Right cardiac atrium (tissue), 5 donors: ENCODE data around the gene HSD17B11. TPM values are rescaled to one million over a fixed set of nuclear protein-coding genes. Genes with fewer than 3 reads are reported as not detected.
A peak's percentile ranks its signal among the peaks of the same experiment; 100 is the strongest.
"Not testable (repeated sequence)": the region's sequence is repeated elsewhere in the genome, so short reads cannot be mapped to it uniquely, and the experiment has no call there.

Experiments
- ATAC-seq, 2 donors: fragments of 200-7000 bp; cut with Tn5 transposase; one replicate each; pipeline versions ENCODE4 v1.8.0 to v1.9.1; 2020; ENCODE audit warnings: moderate library complexity in 2 of 2, mild to moderate bottlenecking in 1 of 2
- DNase-seq, 3 donors: peaks; one replicate each; pipeline ENCODE4 v3.0.0-alpha.2; 2020
- H3K27ac ChIP-seq: one replicate; pipeline ENCODE4 v1.5.1; 2013; ENCODE audit warnings: mild to moderate bottlenecking, low read length, control low read depth, moderate library complexity
- H3K27me3 ChIP-seq: one replicate; pipeline ENCODE4 v1.6.1; 2013; ENCODE audit not compliant: control insufficient read depth, insufficient read depth
- H3K4me1 ChIP-seq: one replicate; pipeline ENCODE4 v1.6.1; 2013; ENCODE audit warnings: low read length; ENCODE audit not compliant: control insufficient read depth, insufficient read depth
- H3K4me3 ChIP-seq: one replicate; pipeline ENCODE4 v1.5.1; 2013; ENCODE audit warnings: low read length, control low read depth
- H3K9me3 ChIP-seq: one replicate; pipeline ENCODE4 v1.6.1; 2013; ENCODE audit warnings: low read length; ENCODE audit not compliant: control insufficient read depth
- WGBS: extraction: QIAGEN DNeasy Blood & Tissue Kit; methylation state at CpG from one replicate; pipeline ENCODE4 v1.1.7; 2013; 5-methylcytosine and 5-hydroxymethylcytosine counted together
- intact Hi-C, 4 donors: fragments of 100-400 bp; cut with DNase I; formaldehyde crosslinking; loops; one replicate each; pipeline versions ENCODE4 v1.11.0 to v1.14.0; 2022 to 2023
- polyA plus RNA-seq: library from polyadenylated mRNA; stranded (reverse); fragments of 200-250 nt; gene quantifications from one replicate; pipeline ENCODE4 v1.2.3, GENCODE V29; 2013
- total RNA-seq, 4 donors: library from RNA; stranded (reverse); fragmentation: NEBNext Ultra II Directional; extraction: Animal tissue kit (Norgen Biotek cat#: 25700); gene quantifications; one replicate each; pipeline ENCODE4 v1.2.1, GENCODE V29; 2021
- donor health status: healthy with polysubstance abuse.
- donor health status: DM: no; HTN: yes; CAD: no.
- donor health status: DM: no; HTN: no; CAD: no.
- donor health status: DM: no; HTN: yes; CAD: no; lungs with severe emphysema.
- donor health status: DM: yes; HTN: yes; CAD: no.

Gene HSD17B11
- total and polyA plus RNA-seq, 5 donors, result 16.4 to 30.0 (median 19.2) TPM

DNA sequence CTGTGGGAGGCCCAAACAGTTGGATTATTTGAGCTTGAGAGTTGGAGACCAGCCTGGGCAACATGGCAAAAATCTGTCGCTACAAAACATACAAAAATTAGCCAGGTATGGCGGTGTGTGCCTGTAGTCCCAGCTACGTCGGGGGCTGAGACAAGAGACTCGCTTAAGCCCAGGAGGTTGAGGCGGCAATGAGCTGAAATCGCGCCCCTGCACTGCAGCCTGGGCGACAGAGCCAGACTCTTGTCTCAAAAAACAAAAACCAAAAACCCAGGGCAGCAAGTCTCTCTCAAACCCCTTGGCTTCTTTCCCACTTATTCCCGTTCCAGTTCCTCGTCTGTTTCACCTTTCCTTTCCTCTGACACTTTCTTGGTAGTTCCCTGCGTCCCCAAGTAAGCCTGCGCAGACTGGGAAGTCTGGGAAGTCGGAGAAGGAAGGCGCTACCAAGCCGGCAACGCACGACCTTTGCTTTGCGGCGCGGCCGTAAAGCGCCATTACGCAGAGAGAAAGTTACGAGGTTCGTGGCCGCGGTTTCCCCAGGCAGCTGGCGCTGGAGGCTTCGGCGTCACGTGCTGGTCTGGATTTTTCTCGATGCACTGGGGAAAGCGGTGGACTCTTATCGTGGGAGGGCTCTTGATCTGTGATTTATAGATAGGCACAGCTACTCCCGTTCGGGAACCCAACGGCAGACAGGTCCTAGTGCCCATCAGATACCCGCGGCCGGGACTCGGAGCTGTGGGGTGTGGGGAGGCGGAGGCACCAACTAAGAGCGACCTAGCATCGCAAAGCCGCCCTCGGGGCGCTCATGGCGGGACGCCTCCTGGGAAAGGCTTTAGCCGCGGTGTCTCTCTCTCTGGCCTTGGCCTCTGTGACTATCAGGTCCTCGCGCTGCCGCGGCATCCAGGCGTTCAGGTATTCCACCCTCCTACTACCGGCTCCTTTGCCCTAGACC is 31.4 kb upstream of the HSD17B11 start, which contains the start of gene NUDT9:
TSS of gene NUDT9 (plus strand) at position 470 of the 949 bp plus-strand sequence. CDS start at position 803, 333 bp downstream.
- WGBS, result 1% methylated on average over 58 of the region's 58 CpGs
- peak within 1 kb of the TSS; percentile 95 for H3K27ac ChIP-seq
- intact Hi-C loops, result no loop called here
- peaks cover 2% of the 10 kb centered on the region for H3K4me1 ChIP-seq
- no peaks in the 10 kb centered on the region for H3K9me3 ChIP-seq
- DNase-seq (peak; percentile 96 to 99 (median 97)), ATAC-seq (peak; percentile 97)
- H3K27me3 ChIP-seq, result no peaks in the 10 kb centered on the region
- peak within 1 kb of the TSS; percentile 55 for H3K4me3 ChIP-seq

GRCh38 chr4:87420276-87420830 is 29.4 kb upstream of the HSD17B11 start:
- no peak for DNase-seq
- no peaks in the 10 kb centered on the region for H3K9me3 ChIP-seq
- peaks cover 2% of the 10 kb centered on the region for H3K4me1 ChIP-seq
- no peak for ATAC-seq
- no peak overlapping the region for H3K27ac ChIP-seq
- H3K4me3 ChIP-seq, result no peak overlapping the region
- 74% methylated on average over 4 of the region's 4 CpGs for WGBS
- intact Hi-C loops, result no loop called here
- no peaks in the 10 kb centered on the region for H3K27me3 ChIP-seq

GRCh38 chr4:87419578-87420249 is 28.7 kb upstream of the HSD17B11 start:
- 43% methylated on average over 5 of the region's 5 CpGs for WGBS
- H3K4me1 ChIP-seq, result peaks cover 2% of the 10 kb centered on the region
- DNase-seq (no peak), ATAC-seq (no peak)
- H3K27ac ChIP-seq, result no peak overlapping the region
- H3K4me3 ChIP-seq, result no peak overlapping the region
- H3K9me3 ChIP-seq, result no peaks in the 10 kb centered on the region
- H3K27me3 ChIP-seq, result no peaks in the 10 kb centered on the region
- intact Hi-C loops, result no loop called here

GRCh38 chr4:87418410-87418809 is 27.4 kb upstream of the HSD17B11 start:
- H3K4me1 ChIP-seq, H3K27ac ChIP-seq, H3K27me3 ChIP-seq, ATAC-seq, intact Hi-C loops, DNase-seq, H3K9me3 ChIP-seq, H3K4me3 ChIP-seq: not testable (repeated sequence)
- 91% methylated on average over 4 of the region's 4 CpGs for WGBS

DNA sequence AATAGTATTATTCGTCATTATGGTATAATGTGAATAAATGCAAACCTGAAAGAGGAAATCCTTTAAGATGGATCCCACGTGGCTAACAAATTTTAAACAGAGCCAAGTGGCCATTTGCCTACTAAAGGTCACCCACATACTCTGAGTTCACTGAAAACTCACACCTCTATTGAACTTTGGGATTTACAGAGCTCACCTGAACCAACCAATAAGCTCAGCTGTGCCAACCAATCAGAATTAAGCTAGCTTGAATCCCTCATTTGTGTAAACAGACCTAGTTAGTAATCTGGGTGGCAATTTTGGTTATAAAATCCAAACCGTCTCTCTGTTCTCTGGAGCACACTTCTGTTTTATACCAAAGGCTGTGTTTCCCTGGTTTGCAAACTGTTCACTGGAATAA is 26.0 kb upstream of the HSD17B11 start:
- 73% methylated on average over 3 of the region's 3 CpGs for WGBS
- Histone ChIP-seq H3K4me3 (no peak overlapping the region), H3K9me3 (no peaks in the 10 kb centered on the region), H3K27me3 (no peaks in the 10 kb centered on the region), H3K4me1 (peaks cover 2% of the 10 kb centered on the region), H3K27ac (no peak overlapping the region)
- ATAC-seq, result no peak
- no peak for DNase-seq
- intact Hi-C loops, result no loop called here

- Histone ChIP-seq H3K27ac (no peak overlapping the region), H3K9me3 (no peaks in the 10 kb centered on the region), H3K4me1 (no peaks in the 10 kb centered on the region), H3K27me3 (no peaks in the 10 kb centered on the region), H3K4me3 (no peak overlapping the region)
- intact Hi-C loops, result no loop called here
- ATAC-seq (no peak), DNase-seq (no peak)
Observed at GRCh38 chr4:87414816-87415215, 23.8 kb upstream of the HSD17B11 start.

- WGBS, result 86% methylated on average over 2 of the region's 2 CpGs
Observed at GRCh38 chr4:87410679-87411078, 19.7 kb upstream of the HSD17B11 start.

GRCh38 chr4:87410157-87410556 is 19.2 kb upstream of the HSD17B11 start:
- WGBS, result 28% methylated on average over 2 of the region's 2 CpGs
- ATAC-seq, result no peak

More at GRCh38 chr4:87410679-87411078, 19.7 kb upstream of the HSD17B11 start:
- Histone ChIP-seq H3K9me3 (no peaks in the 10 kb centered on the region), H3K4me3 (no peak overlapping the region), H3K27ac (no peak overlapping the region), H3K4me1 (no peaks in the 10 kb centered on the region), H3K27me3 (no peaks in the 10 kb centered on the region)
- intact Hi-C loops, result no loop called here
- ATAC-seq (no peak), DNase-seq (no peak)

DNA sequence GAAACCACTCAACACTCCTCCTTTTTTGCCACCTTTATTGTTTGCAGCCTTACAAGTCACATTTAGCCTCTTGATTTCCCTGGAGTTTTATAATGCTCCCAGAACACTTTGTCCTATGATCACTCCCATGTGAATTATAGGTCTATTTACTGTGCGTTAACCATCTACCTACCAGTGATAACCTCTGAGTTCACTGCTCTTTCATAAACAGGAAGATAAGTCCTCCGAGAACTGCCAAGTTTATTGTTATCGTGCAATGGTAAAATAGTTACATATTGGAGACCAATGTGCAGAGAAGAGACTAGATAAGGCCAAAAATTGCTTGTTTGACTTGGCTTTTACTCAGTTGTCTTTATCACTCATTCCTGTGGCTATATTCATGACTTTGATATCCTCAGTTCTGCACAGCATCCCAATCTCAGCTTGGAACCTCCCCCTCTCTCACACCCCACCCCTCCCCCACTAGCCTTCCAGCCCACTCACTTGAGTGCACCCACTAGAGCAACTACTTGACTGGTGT is 18.5 kb upstream of the HSD17B11 start:
- WGBS, result 37% methylated on average over 3 of the region's 3 CpGs
- DNase-seq, result no peak
- Histone ChIP-seq H3K4me1 (no peaks in the 10 kb centered on the region), H3K27ac (no peak overlapping the region), H3K4me3 (no peak overlapping the region), H3K9me3 (no peaks in the 10 kb centered on the region), H3K27me3 (no peaks in the 10 kb centered on the region)
- peak in 1 of 2 donors; percentile 25 for ATAC-seq
- intact Hi-C loops, result no loop called here

More at GRCh38 chr4:87410157-87410556, 19.2 kb upstream of the HSD17B11 start:
- H3K4me1 ChIP-seq, result no peaks in the 10 kb centered on the region
- intact Hi-C loops, result no loop called here
- H3K27ac ChIP-seq, result no peak overlapping the region
- DNase-seq, result no peak
- no peak overlapping the region for H3K4me3 ChIP-seq
- no peaks in the 10 kb centered on the region for H3K27me3 ChIP-seq
- H3K9me3 ChIP-seq, result no peaks in the 10 kb centered on the region

GRCh38 chr4:87406902-87407301 is 15.9 kb upstream of the HSD17B11 start:
- 77% methylated on average over 4 of the region's 4 CpGs for WGBS
- intact Hi-C loops, result not testable (repeated sequence)

GRCh38 chr4:87406462-87406861 is 15.5 kb upstream of the HSD17B11 start:
- WGBS, result 63% methylated on average over 6 of the region's 6 CpGs
- no peak overlapping the region for H3K27ac ChIP-seq
- H3K4me1 ChIP-seq, result no peaks in the 10 kb centered on the region
- no peak overlapping the region for H3K4me3 ChIP-seq
- DNase-seq (no peak), ATAC-seq (no peak)
- intact Hi-C loops, result no loop called here
- H3K27me3 ChIP-seq, result no peaks in the 10 kb centered on the region
- no peaks in the 10 kb centered on the region for H3K9me3 ChIP-seq

More at GRCh38 chr4:87406902-87407301, 15.9 kb upstream of the HSD17B11 start:
- not testable (repeated sequence) for H3K9me3 ChIP-seq, ATAC-seq, H3K4me3 ChIP-seq, H3K4me1 ChIP-seq, H3K27ac ChIP-seq, H3K27me3 ChIP-seq, DNase-seq
